H9 (cell line): ENCODE measurements around the gene ATP2B2. TPM values are rescaled to one million over a fixed set of nuclear protein-coding genes. Genes with fewer than 3 reads are reported as not detected.

Experiments
- DNase-seq: peaks from one replicate; pipeline ENCODE4 v3.0.0-alpha.2; 2017
- H2AFZ ChIP-seq: one replicate; pipeline ENCODE4 v1.6.1; 2013; ENCODE audit warnings: mild to moderate bottlenecking, low read length, control low read depth, moderate library complexity
- H2AK5ac ChIP-seq: 2 replicates; pipeline ENCODE4 v1.6.1; 2013; ENCODE audit warnings: low read length, control low read depth, mixed read lengths; ENCODE audit not compliant: insufficient read length
- H2BK120ac ChIP-seq: one replicate; pipeline ENCODE4 v1.6.1; 2013; ENCODE audit warnings: low read depth, mild to moderate bottlenecking, low read length, control low read depth, inconsistent platforms; ENCODE audit not compliant: poor library complexity, severe bottlenecking
- H2BK12ac ChIP-seq: 2 replicates; pipeline ENCODE4 v1.6.1; 2013; ENCODE audit warnings: low read length, control low read depth, mixed read lengths, low read depth; ENCODE audit not compliant: insufficient read length
- H2BK15ac ChIP-seq: 2 replicates; pipeline ENCODE4 v1.6.1; 2013; ENCODE audit warnings: low read depth, low read length, control low read depth
- H2BK20ac ChIP-seq: one replicate; pipeline ENCODE4 v1.6.1; 2013; ENCODE audit warnings: low read depth, mild to moderate bottlenecking, low read length, control low read depth, inconsistent platforms; ENCODE audit not compliant: poor library complexity, severe bottlenecking
- H2BK5ac ChIP-seq: 2 replicates; pipeline ENCODE4 v1.6.1; 2013; ENCODE audit warnings: low read length, control low read depth, mixed read lengths; ENCODE audit not compliant: insufficient read length
- H3K14ac ChIP-seq: 2 replicates; pipeline ENCODE4 v1.6.1; 2013; ENCODE audit warnings: low read length, control low read depth; ENCODE audit not compliant: insufficient read depth
- H3K18ac ChIP-seq: 2 replicates; pipeline ENCODE4 v1.6.1; 2013; ENCODE audit warnings: low read depth, mild to moderate bottlenecking, mixed read lengths, low read length, control low read depth; ENCODE audit not compliant: insufficient read length
- H3K23ac ChIP-seq: 2 replicates; pipeline ENCODE4 v1.6.1; 2013; ENCODE audit warnings: low read length, control low read depth, mixed read lengths, low read depth; ENCODE audit not compliant: insufficient read length
- H3K23me2 ChIP-seq: 2 replicates; pipeline ENCODE4 v1.6.1; 2013; ENCODE audit warnings: low read depth, mild to moderate bottlenecking, mixed read lengths, low read length, control low read depth; ENCODE audit not compliant: insufficient read length, poor library complexity, severe bottlenecking
- H3K27ac ChIP-seq: 2 replicates; pipeline ENCODE4 v1.5.1; 2013; ENCODE audit warnings: low read length, control low read depth, mixed read lengths, low read depth; ENCODE audit not compliant: insufficient read length
- H3K27me3 ChIP-seq: 2 replicates; pipeline ENCODE4 v1.6.1; 2013; ENCODE audit warnings: low read length, control low read depth, inconsistent platforms; ENCODE audit not compliant: insufficient read depth
- H3K4ac ChIP-seq: 2 replicates; pipeline ENCODE4 v1.6.1; 2013; ENCODE audit warnings: low read depth, mild to moderate bottlenecking, control low read depth, inconsistent platforms, low read length, moderate library complexity
- H3K4me1 ChIP-seq: 2 replicates; pipeline ENCODE4 v1.6.1; 2013; ENCODE audit warnings: low read length, control low read depth, inconsistent platforms; ENCODE audit not compliant: insufficient read depth
- H3K4me2 ChIP-seq: 2 replicates; pipeline ENCODE4 v1.6.1; 2013; ENCODE audit warnings: low read length, control low read depth, mixed read lengths; ENCODE audit not compliant: insufficient read length, insufficient read depth
- H3K56ac ChIP-seq: 2 replicates; pipeline ENCODE4 v1.6.1; 2013; ENCODE audit warnings: low read depth, mild to moderate bottlenecking, mixed read lengths, low read length, control low read depth; ENCODE audit not compliant: insufficient read length
- H3K79me1 ChIP-seq: 2 replicates; pipeline ENCODE4 v1.6.1; 2013; ENCODE audit warnings: low read depth, mild to moderate bottlenecking, moderate library complexity, low read length, control low read depth, inconsistent platforms; ENCODE audit not compliant: insufficient read depth, poor library complexity, severe bottlenecking
- H3K79me2 ChIP-seq: 2 replicates; pipeline ENCODE4 v1.6.1; 2013; ENCODE audit warnings: low read length, control low read depth, inconsistent platforms; ENCODE audit not compliant: insufficient read depth
- H3K9ac ChIP-seq: 2 replicates; pipeline ENCODE4 v1.6.1; 2013; ENCODE audit warnings: low read length, control low read depth, mixed read lengths; ENCODE audit not compliant: insufficient read length; ENCODE audit errors: extremely low read depth
- H3K9me3 ChIP-seq: one replicate; pipeline ENCODE4 v1.6.1; 2013; ENCODE audit warnings: low read depth, low read length, inconsistent platforms; ENCODE audit not compliant: control insufficient read depth
- H3T11ph ChIP-seq: one replicate; pipeline ENCODE4 v1.6.1; 2013; ENCODE audit warnings: mild to moderate bottlenecking, low read length, control low read depth, inconsistent platforms
- H4K20me1 ChIP-seq: one replicate; pipeline ENCODE4 v1.6.1; 2013; ENCODE audit not compliant: control insufficient read depth, insufficient read length, insufficient read depth
- H4K5ac ChIP-seq: 2 replicates; pipeline ENCODE4 v1.6.1; 2013; ENCODE audit warnings: low read depth, mild to moderate bottlenecking, mixed read lengths, low read length, control low read depth; ENCODE audit not compliant: insufficient read length
- H4K8ac ChIP-seq: replicated peaks from 2 replicates; pipeline ENCODE4 v1.6.1; 2013; ENCODE audit warnings: low read length, control low read depth, mixed read lengths, low read depth; ENCODE audit not compliant: insufficient read length
- H4K91ac ChIP-seq: 2 replicates; pipeline ENCODE4 v1.6.1; 2013; ENCODE audit warnings: low read depth, mild to moderate bottlenecking, moderate library complexity, mixed read lengths, low read length, control low read depth; ENCODE audit not compliant: insufficient read length
- H3K27ac Mint-ChIP-seq, 3 experiments: 2 replicates in 2 of 3; 3 replicates in 1 of 3; pipeline ENCODE4 v1.8.0; 2020 to 2021; ENCODE audit warnings: mixed read lengths in 3 of 3, mild to moderate bottlenecking in 1 of 3, moderate library complexity in 1 of 3
- H3K27me3 Mint-ChIP-seq: 2 replicates; pipeline ENCODE4 v1.8.0; 2021; ENCODE audit warnings: low read depth, mild to moderate bottlenecking, moderate library complexity, mixed read lengths
- H3K36me3 Mint-ChIP-seq, 3 experiments: 2 replicates in 2 of 3; 3 replicates in 1 of 3; pipeline ENCODE4 v1.8.0; 2020 to 2021; ENCODE audit warnings: low read depth in 3 of 3, mixed read lengths in 3 of 3; ENCODE audit not compliant: insufficient read depth in 1 of 3
- H3K4me1 Mint-ChIP-seq, 2 experiments: 2 replicates each; pipeline ENCODE4 v1.8.0; 2020; ENCODE audit warnings: mixed read lengths in 2 of 2
- H3K4me3 Mint-ChIP-seq, 2 experiments: 2 replicates in 1 of 2; 3 replicates in 1 of 2; pipeline ENCODE4 v1.8.0; 2020 to 2021; ENCODE audit warnings: mild to moderate bottlenecking in 2 of 2, mixed read lengths in 2 of 2, moderate library complexity in 1 of 2
- H3K9me3 Mint-ChIP-seq, 2 experiments: 2 replicates in 1 of 2; 3 replicates in 1 of 2; pipeline ENCODE4 v1.8.0; 2020; ENCODE audit warnings: mild to moderate bottlenecking in 2 of 2, mixed read lengths in 2 of 2, moderate library complexity in 1 of 2
- CTCF ChIP-seq: fragments of 200-600 bp; sonication (generic); conservative IDR thresholded peaks from 3 replicates; pipeline ENCODE4 v1.8.0; 2021; ENCODE audit warnings: antibody characterized with exemption, mild to moderate bottlenecking
- WGBS: extraction: QIAGEN DNeasy Blood & Tissue Kit; methylation state at CpG from one replicate; pipeline ENCODE4 v1.1.7; 2013; ENCODE audit warnings: missing lambda C conversion rate, low lambda C conversion rate, mixed read lengths; ENCODE audit not compliant: insufficient read length; ENCODE audit errors: extremely low coverage; 5-methylcytosine and 5-hydroxymethylcytosine counted together
- total RNA-seq: library from RNA; stranded (reverse); gene quantifications from 2 replicates; pipeline ENCODE4 v1.2.1, GENCODE V29; 2021

The ATP2B2 gene
- total RNA-seq, 1 experiment from 2014 or later, result 0.33 TPM

GRCh38 chr3:10345911-10346310 is 159.5 kb downstream of the ATP2B2 start:
- H2BK5ac ChIP-seq, result no peak overlapping the region
- no peak overlapping the region for H3K9ac ChIP-seq
- H3K4me2 ChIP-seq, result no peak overlapping the region
- no peak overlapping the region for H3K27ac Mint-ChIP-seq
- H3K4me1 ChIP-seq, result no peaks in the 10 kb centered on the region
- no peak overlapping the region for H2BK15ac ChIP-seq
- WGBS, result no CpG with 5 or more reads among the region's 15 CpGs
- peaks cover 4% of the 10 kb centered on the region; the same call in 1 of the 2 replicates for H3K27me3 Mint-ChIP-seq
- no peak overlapping the region for H3K27ac ChIP-seq
- no peak overlapping the region for H3K18ac ChIP-seq
- H3K79me2 ChIP-seq, result no peaks in the 10 kb centered on the region
- no peaks in the 10 kb centered on the region for H3K27me3 ChIP-seq
- DNase-seq, result no peak
- H2BK20ac ChIP-seq, result no peak overlapping the region
- no peak overlapping the region for H2AK5ac ChIP-seq
- H2AFZ ChIP-seq, result no peak overlapping the region
- no peak overlapping the region for H2BK12ac ChIP-seq
- H3K79me1 ChIP-seq, result no peaks in the 10 kb centered on the region
- H4K91ac ChIP-seq, result no peak overlapping the region
- no peak overlapping the region for H3K14ac ChIP-seq
- H3K4me3 Mint-ChIP-seq, result no peak overlapping the region
- no peaks in the 10 kb centered on the region for H4K20me1 ChIP-seq
- no peaks in the 10 kb centered on the region for H3K9me3 ChIP-seq
- H4K8ac ChIP-seq, result no peak overlapping the region
- H4K5ac ChIP-seq, result no peak overlapping the region
- H3K56ac ChIP-seq, result no peak overlapping the region
- no peaks in the 10 kb centered on the region for H3K9me3 Mint-ChIP-seq
- no peak overlapping the region for H3K23ac ChIP-seq
- H3K23me2 ChIP-seq, result no peaks in the 10 kb centered on the region
- no peak overlapping the region for H3K4ac ChIP-seq
- peaks cover 2 to 5% of the 10 kb centered on the region in 2 experiments; a peak in 3 of 4 replicates for H3K4me1 Mint-ChIP-seq
- H3K36me3 Mint-ChIP-seq, result no peaks in the 10 kb centered on the region
- no peak for TF ChIP-seq CTCF
- H2BK120ac ChIP-seq, result no peak overlapping the region
- H3T11ph ChIP-seq, result no peak overlapping the region
